ENCODE results near the gene CPNE4.
A peak's percentile ranks its signal among the peaks of the same experiment; 100 is the strongest.

Gene CPNE4

DNA sequence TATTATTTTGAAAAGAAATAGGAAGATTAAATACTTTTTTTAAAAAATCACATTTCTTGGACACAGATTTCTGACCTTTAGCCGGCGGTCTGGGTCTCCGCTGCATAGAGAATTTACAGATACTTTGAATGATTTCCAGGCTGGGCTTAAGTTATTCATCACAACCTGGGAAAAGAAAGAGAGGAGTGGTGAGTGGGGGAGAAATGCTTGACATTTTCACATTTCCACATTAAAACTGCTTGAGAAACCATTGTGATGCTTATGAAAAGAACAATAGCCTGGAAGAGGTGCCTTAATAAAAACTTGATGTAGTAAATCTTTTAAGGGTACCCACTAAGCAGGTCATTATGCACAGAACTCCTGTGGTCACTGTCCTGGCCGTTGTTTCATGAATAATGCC lies 365.2 kb downstream of the CPNE4 start:
- DNase-seq: no peak

DNA sequence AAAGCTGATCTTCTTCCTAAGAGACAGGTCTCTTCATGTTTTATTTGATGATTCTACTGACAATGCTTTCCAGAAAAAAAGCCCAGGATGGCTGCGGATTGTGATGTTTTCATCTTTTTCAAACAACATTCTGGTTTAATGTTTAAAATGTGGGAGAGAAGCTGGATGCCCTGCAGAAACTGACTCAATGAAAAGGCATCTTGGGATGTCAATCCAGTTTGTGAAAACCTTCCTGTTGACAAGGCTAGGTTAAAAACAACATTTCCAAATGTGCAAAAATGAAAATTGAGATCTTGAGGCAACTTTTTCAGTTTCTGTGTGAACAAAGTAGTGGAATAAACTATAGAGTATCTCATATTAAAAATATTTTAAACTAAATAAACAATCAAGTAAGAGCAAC lies 376.0 kb downstream of the CPNE4 start:
- no peak for DNase-seq

DNA sequence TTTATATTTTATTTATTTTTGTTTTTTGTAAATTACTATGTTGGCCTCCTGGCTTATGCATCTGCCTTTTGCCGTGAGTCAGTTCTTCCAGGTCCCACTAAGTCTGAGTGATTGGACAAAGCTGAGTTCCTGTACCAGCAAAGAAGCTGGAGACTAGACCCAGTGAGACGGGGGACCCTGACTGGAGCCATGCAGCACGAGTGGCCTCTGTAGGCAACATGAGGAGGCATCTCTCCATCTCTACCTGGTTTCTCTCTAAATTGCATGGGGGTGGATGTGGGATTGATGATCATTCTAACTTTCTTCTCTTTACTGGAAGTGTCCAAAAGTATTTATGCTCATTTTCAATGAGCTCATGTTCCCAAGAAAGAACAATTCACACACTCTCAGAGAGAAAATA lies 376.7 kb downstream of the CPNE4 start:
- DNase-seq: no peak

DNA sequence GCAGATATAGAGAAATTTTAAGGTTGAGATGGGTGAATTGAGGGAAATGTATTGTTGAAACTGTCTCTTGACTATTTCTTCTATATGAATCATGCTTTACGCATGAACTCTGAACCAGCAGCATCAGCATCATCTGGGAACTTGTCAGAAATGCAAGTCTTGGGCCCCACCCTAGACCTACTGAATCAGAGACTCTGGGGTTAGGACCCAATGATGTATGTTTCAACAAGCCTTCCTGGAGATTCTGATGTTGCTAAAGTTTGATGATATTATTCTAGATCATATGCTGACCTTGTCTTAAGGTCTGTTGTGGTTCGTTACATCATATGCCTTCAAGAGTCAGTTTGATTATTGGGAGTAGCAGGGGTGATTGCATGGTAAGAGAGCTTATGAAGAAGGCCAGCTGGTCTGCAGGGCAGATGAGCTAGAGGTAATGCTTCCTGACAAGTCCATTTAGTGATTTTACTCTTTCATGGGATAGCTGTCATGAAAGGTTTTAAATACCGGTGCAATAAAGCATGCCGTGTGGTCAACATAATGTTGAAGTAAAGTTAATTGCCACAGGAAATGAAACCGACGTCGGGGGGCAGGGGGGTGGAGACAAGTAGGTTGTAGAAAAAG lies 379.6 kb downstream of the CPNE4 start:
- DNase-seq: no peak

DNA sequence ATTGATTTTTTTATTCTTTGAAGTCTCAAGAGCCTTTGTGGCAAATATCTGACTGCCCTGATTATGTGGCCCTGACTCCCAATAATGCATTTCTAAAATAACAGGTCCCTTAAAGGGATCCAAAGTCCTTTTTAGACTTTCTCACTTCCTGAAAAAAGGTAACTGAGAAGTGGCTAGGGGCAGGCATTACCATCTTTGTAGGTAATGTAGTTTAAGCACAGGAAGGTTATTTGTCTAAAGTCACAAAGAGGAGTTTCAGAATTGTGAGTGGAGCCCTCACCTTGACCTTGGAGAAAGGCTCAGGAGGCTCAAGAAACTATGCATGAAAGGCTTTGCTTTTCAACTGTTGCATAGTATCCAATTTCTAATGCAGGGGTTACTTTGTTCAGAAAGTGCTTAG lies 389.2 kb downstream of the CPNE4 start:
- no peak for DNase-seq

DNA sequence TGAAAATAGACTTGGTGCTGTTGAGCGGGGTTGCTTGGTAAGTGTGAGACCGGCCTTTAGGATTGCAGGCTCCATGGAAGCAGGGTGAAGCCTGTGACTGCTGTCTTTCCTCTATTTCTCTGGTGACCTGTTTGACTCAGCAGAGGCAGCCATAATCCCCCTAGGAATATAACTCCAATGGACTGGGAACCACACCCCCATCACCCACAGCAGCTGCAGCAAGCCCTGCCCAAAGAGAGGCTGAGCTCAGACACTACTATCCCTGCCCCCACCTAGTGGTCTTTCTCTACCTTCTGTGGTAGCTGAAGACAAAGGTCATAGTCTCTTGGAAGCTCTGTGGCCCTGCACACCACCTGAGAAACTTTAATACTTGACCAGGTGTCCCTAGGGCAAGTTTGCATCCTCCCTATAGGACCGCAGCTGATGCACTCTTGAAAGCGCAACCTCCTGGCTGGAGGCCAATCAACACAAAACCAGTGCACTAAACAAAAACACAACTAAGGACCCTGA lies 398.5 kb downstream of the CPNE4 start:
- DNase-seq: no peak

DNA sequence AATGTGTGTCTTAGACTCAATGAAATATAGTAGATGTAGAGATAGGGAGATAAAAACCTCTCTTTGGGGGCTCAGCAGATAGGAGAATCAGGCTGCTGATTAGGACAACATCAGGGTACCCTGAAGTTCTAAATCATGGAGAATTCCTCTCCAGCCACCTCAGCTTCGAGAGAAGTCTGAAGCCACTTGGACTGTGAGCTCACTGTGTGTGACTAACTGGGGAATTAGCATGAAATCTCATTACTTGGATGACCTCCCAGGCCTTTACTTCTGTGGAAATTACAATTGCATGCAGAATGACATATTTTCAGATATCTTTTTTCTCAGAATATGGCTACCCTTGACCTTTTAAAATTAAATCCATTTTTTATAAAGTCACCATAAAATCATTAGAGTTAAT lies 404.0 kb downstream of the CPNE4 start:
- DNase-seq: no peak

DNA sequence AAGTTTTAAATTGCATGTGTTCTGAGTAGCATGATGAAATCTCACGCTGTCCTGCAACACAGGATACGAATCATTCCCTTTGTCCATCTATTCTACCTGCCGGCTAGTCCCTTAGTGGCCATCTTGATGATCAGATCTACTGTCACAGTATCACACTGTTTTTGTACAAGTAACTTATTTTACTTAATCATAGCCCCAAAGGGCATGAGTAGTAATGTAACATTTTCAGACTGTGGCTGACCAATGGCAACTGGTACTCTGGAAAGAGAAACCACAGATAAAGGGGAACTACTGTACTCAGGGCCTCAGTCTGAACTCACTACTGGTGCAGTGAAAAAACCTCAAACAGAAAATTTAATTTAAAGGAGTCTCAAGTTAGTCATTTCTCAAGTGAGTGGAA lies 404.7 kb downstream of the CPNE4 start:
- DNase-seq: no peak

DNA sequence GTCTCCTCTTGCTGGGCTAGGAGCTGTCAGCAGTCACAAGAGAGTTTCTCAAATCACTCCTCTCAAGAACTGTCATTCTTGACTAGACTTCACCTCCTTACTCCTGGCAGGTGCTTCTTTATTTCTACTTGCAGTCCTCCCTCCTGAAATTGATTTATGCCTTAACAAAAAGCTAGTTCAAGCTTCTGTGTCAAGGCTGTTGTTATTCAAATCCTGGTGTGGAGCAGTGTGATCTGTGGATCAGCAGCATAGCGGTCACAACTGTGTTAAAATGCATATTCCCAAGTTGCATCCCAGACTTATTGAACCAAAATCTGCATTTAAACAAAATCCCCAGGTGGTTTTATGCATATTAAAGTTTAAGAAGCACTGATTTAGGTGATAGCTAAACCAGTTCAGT lies 411.4 kb downstream of the CPNE4 start:
- DNase-seq: no peak

DNA sequence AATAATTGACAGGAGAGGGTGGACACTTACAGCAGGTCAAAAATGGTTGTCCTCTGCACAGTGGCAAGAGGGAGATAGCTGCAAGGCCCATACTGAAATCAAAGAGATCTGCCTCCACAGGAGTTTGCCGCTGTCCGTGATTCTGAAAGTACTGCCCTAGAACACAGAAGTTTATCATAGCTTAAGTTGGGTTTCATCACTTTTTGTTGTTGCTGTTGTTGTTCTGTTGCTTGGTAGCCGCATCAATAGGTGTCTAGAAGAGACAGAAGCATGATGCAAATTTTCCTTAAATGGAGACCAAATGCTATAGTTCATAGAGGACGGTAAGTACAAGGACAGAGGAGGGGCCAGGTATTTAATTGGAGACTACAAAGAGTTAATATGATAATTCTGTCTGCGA lies 412.1 kb downstream of the CPNE4 start:
- DNase-seq: no peak

DNA sequence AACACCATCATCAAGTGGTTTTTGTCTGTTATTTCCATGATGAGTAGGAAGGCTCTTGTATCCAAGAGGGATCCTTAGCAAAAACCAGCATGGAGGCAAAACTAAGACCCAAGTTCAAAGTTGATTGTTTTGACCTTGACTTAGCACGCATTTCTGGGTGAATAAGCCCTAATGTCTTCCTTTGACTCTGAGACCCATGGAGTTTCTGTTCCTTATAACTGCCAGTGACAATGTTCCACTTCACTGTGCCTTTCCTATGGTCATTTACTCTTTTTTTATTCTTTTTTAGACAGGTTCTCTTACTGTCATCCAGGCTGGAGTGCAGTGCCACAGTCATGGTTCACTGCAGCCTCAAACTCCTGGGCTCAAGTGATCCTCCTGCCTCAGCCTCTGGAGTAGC lies 413.8 kb downstream of the CPNE4 start:
- no peak for DNase-seq

DNA sequence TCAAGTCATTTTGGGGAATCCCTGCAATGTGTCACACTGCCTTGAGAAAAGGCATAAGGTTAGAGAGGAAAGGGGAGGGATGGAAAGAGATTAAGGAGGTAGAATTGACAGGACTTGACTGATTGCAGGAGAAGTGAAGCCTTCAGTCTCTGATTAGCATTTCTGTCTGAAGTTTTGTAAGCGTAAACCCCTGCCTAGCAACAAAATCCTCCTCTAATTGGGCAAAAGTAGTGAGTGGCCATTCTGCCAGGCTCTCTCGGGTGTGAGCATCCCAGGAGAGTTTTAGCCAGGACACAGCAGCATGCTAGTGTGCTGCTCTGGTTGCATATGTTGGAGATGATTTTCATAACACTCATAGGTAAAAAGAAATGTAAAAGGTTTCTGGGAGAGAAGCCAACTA lies 415.0 kb downstream of the CPNE4 start:
- DNase-seq: no peak

DNA sequence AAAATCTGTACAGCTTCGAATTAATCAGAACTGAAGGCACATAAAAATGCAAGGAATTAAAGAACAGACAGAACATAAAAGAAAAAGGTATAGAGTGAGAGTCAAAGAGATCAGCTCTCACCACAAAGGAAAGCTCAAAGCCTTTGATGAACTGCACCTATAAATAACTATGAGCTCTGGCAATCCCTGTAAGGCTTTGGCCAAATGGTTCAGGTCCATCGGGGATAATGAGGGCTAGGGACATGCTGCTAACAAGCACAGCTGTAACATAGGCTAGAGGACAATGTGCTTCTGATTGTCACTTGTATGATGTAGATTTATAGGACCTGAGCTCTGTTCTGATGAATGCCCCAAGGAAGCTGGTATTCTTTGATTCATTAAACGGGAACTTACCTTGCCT lies 418.1 kb downstream of the CPNE4 start:
- DNase-seq: no peak

DNA sequence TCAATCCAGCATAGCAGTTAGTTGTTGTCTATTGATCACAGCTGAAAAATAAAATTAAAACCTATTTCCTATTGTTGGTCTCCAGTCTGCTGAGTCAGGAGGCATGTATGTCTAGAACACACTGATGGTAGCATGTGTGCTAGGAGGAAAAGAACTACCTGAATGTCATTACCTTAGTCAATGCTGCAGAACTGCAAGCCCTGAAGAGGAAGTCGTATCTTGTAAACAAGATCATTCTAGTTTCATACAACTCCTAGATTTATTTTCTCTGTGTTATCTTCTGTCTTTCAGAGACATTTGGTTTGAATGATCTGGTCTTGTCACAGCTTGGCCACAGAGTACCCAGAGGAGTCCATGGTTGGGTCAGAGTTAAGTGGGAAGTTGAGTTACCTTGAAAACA lies 422.1 kb downstream of the CPNE4 start:
- DNase-seq: no peak

DNA sequence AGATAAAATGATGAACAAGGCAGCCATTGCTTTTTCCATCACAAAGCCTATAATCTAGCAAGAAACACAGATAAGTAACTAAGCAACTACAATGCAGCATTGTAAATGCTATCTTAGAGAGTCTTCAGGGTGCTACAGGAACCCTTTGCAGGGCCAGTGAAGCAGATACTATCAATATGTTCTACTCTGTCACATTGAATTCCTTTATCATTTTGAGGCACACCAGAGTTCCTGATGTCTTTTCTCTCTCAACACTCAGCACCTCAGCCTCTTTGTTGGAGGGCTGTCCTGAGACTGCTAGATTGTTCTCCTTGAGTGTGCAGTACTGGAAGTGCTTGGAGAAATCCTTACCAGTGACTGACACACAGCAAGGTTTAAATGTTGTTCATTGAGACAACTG lies 424.6 kb downstream of the CPNE4 start:
- DNase-seq: no peak

DNA sequence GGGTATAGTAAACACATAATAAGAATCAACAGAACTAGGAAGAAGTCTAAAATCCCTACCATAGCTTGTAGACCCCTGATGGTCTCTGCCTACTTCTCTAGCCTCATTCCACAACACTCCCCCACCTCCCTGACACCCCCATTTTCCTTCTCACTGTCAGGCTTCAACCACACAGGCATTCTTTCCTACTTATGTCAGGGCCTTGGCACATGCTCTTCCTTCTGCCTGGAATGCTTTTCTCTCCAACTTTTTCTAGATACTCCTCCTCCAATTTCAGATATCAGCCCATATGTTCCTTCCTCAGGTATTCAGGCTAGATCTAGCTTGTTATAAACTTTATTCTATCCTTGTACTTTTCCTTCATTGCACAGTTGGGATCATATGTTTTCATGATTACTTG lies 426.1 kb downstream of the CPNE4 start:
- no peak for DNase-seq

DNA sequence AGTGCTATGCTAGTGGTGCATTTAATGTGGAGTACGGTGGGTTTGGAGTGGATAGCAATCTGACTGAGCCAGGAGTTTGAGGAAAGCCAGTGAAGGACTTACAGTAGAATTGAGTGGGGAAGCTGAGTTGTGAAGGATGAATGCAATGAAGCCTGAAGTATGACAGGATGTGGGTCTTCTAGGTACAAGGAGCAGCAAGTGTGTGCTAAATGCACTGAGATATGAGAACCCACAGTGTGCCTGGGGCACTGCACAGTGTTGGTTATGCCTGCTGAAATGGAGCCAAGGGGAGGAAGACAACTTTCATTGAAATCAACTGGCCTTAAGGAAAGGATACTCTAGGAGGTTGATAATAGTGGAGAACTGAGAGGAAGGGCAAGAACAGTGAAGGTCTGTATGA lies 426.5 kb downstream of the CPNE4 start:
- no peak for DNase-seq

DNA sequence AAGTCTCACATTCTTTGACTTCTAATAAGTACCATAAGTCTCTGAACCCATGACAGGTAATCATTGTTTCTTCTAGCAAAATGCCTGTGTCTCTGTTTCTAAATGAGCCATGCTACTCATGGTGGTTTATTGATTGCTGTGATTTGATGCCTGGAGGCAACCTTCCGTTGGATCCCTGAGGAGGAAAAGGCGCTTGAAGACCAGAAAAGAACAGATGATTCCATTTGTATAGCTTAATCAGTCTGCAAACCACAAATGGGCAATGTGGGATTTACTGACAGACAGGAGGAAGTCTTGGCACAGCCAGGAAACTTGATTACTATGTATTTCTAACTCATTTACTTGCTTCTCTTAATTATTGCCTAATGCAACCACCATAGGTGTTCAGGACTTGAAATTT lies 428.9 kb downstream of the CPNE4 start:
- DNase-seq: no peak

DNA sequence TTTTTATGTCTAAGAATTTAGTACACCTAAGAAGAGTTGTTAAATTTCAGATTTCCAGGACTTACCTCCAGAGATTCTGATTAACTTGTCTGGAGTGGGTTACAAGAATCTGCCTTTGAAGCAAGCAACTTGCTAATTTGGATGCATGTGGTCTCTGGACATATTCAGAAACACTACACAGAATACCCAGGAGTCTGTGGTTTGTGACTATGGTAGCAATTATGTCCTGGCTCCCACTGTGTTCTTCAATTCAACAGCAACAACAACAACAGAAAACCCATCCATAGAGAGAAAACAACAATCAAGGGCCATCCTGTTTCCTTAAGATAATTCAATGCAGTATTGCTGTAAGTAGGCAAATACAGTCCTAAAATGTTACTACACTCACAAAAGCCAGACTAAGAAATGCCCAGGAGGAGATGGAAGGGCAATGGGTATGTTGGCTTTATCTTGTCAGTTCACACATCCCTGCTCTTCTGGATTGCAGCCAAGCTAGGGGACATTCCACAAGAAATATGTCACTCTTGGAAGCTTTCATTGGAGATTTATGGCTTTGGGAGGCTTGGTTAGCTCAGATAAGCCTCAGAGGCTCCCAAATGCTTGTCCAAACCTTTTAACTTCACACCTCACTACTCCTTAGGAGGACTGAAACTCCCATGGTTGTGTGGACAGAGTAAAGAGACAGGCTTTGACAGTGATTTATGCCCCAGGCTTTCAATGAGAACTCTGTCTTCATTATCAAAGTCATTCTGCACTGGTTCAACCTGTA lies 432.6 kb downstream of the CPNE4 start:
- peak in 2 of 3 experiments; percentile 28 to 34 for DNase-seq

DNA sequence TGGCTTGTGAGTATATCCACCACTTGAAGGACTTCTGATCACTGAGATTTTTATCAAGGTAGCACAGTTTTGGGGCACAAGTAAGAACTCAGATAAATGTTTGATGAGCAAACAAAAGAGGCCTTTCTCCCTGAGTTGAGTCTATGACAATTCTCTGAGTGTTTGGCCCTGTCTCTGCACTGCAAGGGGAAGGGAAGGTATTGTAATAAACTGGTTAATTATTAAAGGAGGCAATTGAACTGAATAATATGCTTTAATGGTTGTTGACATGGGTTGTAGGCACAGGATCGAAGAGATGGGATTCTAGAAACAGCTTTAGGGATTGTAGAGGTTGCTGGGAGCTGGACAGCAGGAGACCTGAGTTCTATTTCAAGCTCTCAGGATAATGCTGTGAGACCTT lies 437.0 kb downstream of the CPNE4 start:
- peak in 1 of 3 experiments; percentile 25 for DNase-seq

DNA sequence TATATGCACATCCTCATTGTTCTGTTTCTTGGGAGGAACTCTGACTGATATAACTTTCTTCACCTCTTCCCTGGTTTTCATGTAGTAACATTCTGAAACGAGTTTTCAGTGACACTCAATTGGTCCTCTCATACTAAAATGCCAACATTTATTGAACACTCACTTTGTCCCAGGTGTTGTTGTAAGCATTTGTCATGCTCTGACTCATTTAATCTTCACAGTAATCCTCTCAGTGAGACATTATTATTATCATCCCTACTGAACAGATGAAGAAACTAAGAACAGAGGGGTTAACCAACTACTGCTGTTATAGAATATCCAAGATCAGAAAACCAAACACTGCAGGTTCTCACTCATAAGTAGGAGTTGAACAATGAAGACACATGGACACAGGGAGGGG lies 437.9 kb downstream of the CPNE4 start:
- no peak for DNase-seq

DNA sequence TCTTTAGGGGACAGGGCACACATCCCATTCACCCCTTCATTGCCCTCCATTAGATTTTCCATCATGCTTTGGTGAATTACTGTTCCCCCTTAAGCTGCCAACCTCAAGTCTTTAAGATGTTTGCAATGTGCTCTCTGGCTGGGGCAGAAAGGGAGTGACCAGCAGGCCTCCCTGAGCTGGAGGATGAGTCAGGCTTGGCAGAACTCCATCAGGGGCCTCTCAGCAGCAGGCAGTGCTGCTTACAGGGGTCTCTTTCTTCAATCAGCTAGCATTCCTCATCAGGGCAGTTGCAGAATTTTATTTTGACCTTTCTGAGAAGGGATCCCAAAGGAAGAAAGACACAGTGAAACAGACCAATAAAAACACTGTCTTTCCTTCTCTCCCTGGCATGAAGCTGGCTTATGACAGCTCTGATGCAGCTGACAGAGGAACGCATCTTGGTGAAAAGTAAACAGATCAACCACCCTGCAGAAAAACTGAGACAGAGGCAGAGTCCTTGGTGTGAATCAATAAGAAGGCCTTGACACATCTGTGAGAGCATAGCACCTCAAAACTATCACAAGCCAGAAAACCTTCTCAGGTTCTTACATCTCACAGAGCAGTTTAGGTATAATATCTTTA lies 443.3 kb downstream of the CPNE4 start:
- DNase-seq: no peak

DNA sequence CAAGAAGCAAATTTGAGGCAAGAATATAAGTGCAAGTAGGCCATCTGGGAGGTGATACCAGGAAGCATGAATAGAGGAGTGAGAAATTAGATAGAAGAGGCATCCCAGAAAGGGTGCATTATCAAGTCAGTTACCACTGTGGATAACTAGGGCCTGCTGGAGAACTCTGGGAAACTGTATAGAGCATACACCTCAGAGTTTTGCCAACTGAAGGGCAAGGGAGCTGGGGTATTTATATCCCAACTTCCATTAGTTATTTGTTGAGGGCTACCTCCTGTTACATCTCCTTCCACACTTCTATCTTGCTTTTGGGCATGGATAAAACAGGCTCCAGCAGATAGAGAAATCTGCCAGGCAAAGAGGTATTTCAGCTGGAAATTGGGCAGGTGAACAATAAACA lies 448.5 kb downstream of the CPNE4 start:
- DNase-seq: no peak

DNA sequence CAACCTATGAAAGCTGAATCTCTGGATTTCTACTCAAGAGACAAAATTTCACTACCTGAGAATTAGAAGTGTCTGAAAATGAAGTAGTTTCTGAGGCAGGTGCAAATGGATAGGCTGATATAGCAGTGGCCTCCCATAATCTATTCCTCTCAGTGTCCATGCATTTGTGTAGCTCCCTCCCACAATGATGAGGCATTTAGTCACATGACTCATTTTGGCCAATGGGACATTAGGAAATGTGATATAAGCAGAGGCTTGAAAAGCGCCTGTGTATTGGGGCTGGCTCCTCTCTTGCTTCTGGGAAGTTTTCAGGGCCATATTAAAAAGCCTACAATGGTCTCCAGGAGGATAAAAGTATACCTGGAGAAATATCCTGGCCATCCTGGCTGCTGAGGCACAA lies 452.4 kb downstream of the CPNE4 start:
- DNase-seq: no peak

Data from NCI-H1417 (cell line).